ENCODE results near the gene HHAT.
"Not testable (repeated sequence)": the region's sequence is repeated elsewhere in the genome, so short reads cannot be mapped to it uniquely, and the experiment has no call there.

Gene HHAT

GRCh38 chr1:210397252-210397651 lies 68.5 kb downstream of the HHAT start:
- DNase-seq (ENCODE audit: low read depth) = no peak

GRCh38 chr1:210397681-210398080 lies 69.0 kb downstream of the HHAT start:
- DNase-seq (ENCODE audit: low read depth) = no peak

GRCh38 chr1:210398466-210398865 lies 69.8 kb downstream of the HHAT start:
- DNase-seq (ENCODE audit: low read depth) = no peak

GRCh38 chr1:210400043-210400840 lies 71.5 kb downstream of the HHAT start:
- no peak for DNase-seq (ENCODE audit: low read depth)

GRCh38 chr1:210402560-210402959 lies 73.9 kb downstream of the HHAT start:
- DNase-seq (ENCODE audit: low read depth) = no peak

- DNase-seq (ENCODE audit: low read depth) = no peak
Measured at GRCh38 chr1:210405316-210405715, 76.6 kb downstream of the HHAT start.

- DNase-seq (ENCODE audit: low read depth) = not testable (repeated sequence)
Measured at GRCh38 chr1:210406341-210406740, 77.6 kb downstream of the HHAT start.

- no peak for DNase-seq (ENCODE audit: low read depth)
Measured at GRCh38 chr1:210407207-210407886, 78.6 kb downstream of the HHAT start.

- no peak for DNase-seq (ENCODE audit: low read depth)
Measured at GRCh38 chr1:210407887-210408252, 79.2 kb downstream of the HHAT start.

GRCh38 chr1:210412240-210412639 lies 83.5 kb downstream of the HHAT start:
- no peak for DNase-seq (ENCODE audit: low read depth)

GRCh38 chr1:210413951-210414350 lies 85.2 kb downstream of the HHAT start:
- no peak for DNase-seq (ENCODE audit: low read depth)

- DNase-seq (ENCODE audit: low read depth) = no peak
Measured at GRCh38 chr1:210415846-210416448, 87.2 kb downstream of the HHAT start.

- DNase-seq (ENCODE audit: low read depth) = no peak
Measured at GRCh38 chr1:210416681-210417080, 88.0 kb downstream of the HHAT start.

GRCh38 chr1:210417881-210418280 lies 89.2 kb downstream of the HHAT start:
- DNase-seq (ENCODE audit: low read depth) = no peak

- DNase-seq (ENCODE audit: low read depth) = no peak
Measured at GRCh38 chr1:210418863-210419650, 90.4 kb downstream of the HHAT start.

- not testable (repeated sequence) for DNase-seq (ENCODE audit: low read depth)
Measured at GRCh38 chr1:210426696-210427095, 98.0 kb downstream of the HHAT start.

- no peak for DNase-seq (ENCODE audit: low read depth)
Measured at GRCh38 chr1:210428696-210429095, 100.0 kb downstream of the HHAT start.

GRCh38 chr1:210434223-210434622 lies 105.5 kb downstream of the HHAT start:
- DNase-seq (ENCODE audit: low read depth) = no peak

- DNase-seq (ENCODE audit: low read depth) = no peak
Measured at GRCh38 chr1:210437111-210437510, 108.4 kb downstream of the HHAT start.

- DNase-seq (ENCODE audit: low read depth) = no peak
Measured at GRCh38 chr1:210437781-210438180, 109.1 kb downstream of the HHAT start.

GRCh38 chr1:210438928-210439841 lies 110.5 kb downstream of the HHAT start:
- peak; percentile 93 for DNase-seq (ENCODE audit: low read depth)
